Activated T-helper 1 cell treated with anti-CD3 and anti-CD28 coated beads, Interleukin-2, amount 50 U/mL, for 16 hours (primary cell): ENCODE results near the gene CD37.
"Not testable (repeated sequence)": the region's sequence is repeated elsewhere in the genome, so short reads cannot be mapped to it uniquely, and the experiment has no call there.

Source experiments
- DNase-seq, 2 donors: peaks; one replicate each; pipeline ENCODE4 v3.0.0-alpha.2; 2020; ENCODE audit warnings: low read depth in 1 of 2, low spot score in 1 of 2

Gene CD37

GRCh38 chr19:49328741-49329140 is 6.5 kb upstream of the CD37 start:
- DNase-seq, result no peak

GRCh38 chr19:49331187-49331586 is 4.0 kb upstream of the CD37 start:
- DNase-seq, result not testable (repeated sequence)

GRCh38 chr19:49331616-49332055 is 3.6 kb upstream of the CD37 start:
- peak in 1 of 2 donors; percentile 39 for DNase-seq

- DNase-seq, result not testable (repeated sequence)
Observed at GRCh38 chr19:49332691-49333417, 2.4 kb upstream of the CD37 start.

GRCh38 chr19:49333418-49333805 is 1.8 kb upstream of the CD37 start:
- DNase-seq, result no peak

GRCh38 chr19:49333811-49334288 is 1.4 kb upstream of the CD37 start:
- peak; percentile 46 to 54 for DNase-seq

- no peak for DNase-seq
Observed at GRCh38 chr19:49335784-49336481, 727 bp downstream of the CD37 start.

- DNase-seq, result no peak
Observed at GRCh38 chr19:49336482-49337266, 1.5 kb downstream of the CD37 start.

- DNase-seq, result no peak
Observed at GRCh38 chr19:49337267-49338022, 2.2 kb downstream of the CD37 start.

- no peak for DNase-seq
Observed at GRCh38 chr19:49338023-49338677, 2.9 kb downstream of the CD37 start.

GRCh38 chr19:49338691-49339300 is 3.6 kb downstream of the CD37 start:
- no peak for DNase-seq

GRCh38 chr19:49339301-49340068 is 4.3 kb downstream of the CD37 start:
- DNase-seq, result no peak

- no peak for DNase-seq
Observed at GRCh38 chr19:49340069-49340864, 5.1 kb downstream of the CD37 start.

GRCh38 chr19:49340865-49341718 is 5.9 kb downstream of the CD37 start:
- DNase-seq, result no peak

GRCh38 chr19:49342291-49342721 is 7.1 kb downstream of the CD37 start:
- DNase-seq, result no peak

- DNase-seq, result no peak
Observed at GRCh38 chr19:49343123-49343522, 7.9 kb downstream of the CD37 start.
